Activated CD8-positive, alpha-beta T cell treated with anti-CD3 and anti-CD28 coated beads for 36 hours (primary cell): ENCODE results near the gene DYNC2LI1. TPM values are rescaled to one million over a fixed set of nuclear protein-coding genes. Genes with fewer than 3 reads are reported as not detected.

Experiments used
- ATAC-seq: fragments of 200-7000 bp; cut with Tn5 transposase; one replicate; pipeline ENCODE4 v1.10.0; 2021; ENCODE audit warnings: mild to moderate bottlenecking, moderate library complexity
- CTCF ChIA-PET: fragments of 350-600 bp; sonication (Branson Sonifier 250); formaldehyde crosslinking; loops from one replicate; lab custom pipeline; 2021; ENCODE audit warnings: antibody characterized with exemption; lab: Charles Lee
- POLR2A ChIA-PET: fragments of 350-600 bp; sonication (Branson Sonifier 250); formaldehyde crosslinking; loops from one replicate; lab custom pipeline; 2021; ENCODE audit warnings: antibody characterized with exemption; lab: Charles Lee
- DNase-seq: peaks from one replicate; pipeline ENCODE4 v3.0.0-alpha.2; 2020
- H3K27ac Mint-ChIP-seq: one replicate; pipeline ENCODE4 v1.8.0; 2021; ENCODE audit warnings: mild to moderate bottlenecking, mixed read lengths
- H3K27me3 Mint-ChIP-seq: one replicate; pipeline ENCODE4 v1.8.0; 2021; ENCODE audit warnings: mixed read lengths
- H3K36me3 Mint-ChIP-seq: one replicate; pipeline ENCODE4 v1.8.0; 2021; ENCODE audit warnings: low read depth, mixed read lengths
- H3K4me1 Mint-ChIP-seq: one replicate; pipeline ENCODE4 v1.8.0; 2021; ENCODE audit warnings: low read depth, mixed read lengths
- H3K4me3 Mint-ChIP-seq: one replicate; pipeline ENCODE4 v1.8.0; 2021; ENCODE audit warnings: mild to moderate bottlenecking, moderate library complexity, mixed read lengths
- H3K9me3 Mint-ChIP-seq: one replicate; pipeline ENCODE4 v1.8.0; 2021; ENCODE audit warnings: mixed read lengths
- intact Hi-C: fragments of 100-400 bp; cut with micrococcal nuclease; formaldehyde crosslinking; loops from one replicate; pipeline ENCODE4 v1.10.0; 2022
- total RNA-seq, 2 experiments: library from RNA; stranded (reverse); gene quantifications; one replicate each; pipeline ENCODE4 v1.2.3, GENCODE V29; 2021
- TF ChIP-seq, protein P1 (sequence below): fragments of 200-600 bp; IDR thresholded peaks from one replicate; pipeline ENCODE4 v1.8.0; 2022; ENCODE audit warnings: antibody characterized with exemption, mild to moderate bottlenecking

Gene DYNC2LI1
- total RNA-seq, 2 experiments from 2014 or later, result 6.3 to 6.9 TPM

DNA sequence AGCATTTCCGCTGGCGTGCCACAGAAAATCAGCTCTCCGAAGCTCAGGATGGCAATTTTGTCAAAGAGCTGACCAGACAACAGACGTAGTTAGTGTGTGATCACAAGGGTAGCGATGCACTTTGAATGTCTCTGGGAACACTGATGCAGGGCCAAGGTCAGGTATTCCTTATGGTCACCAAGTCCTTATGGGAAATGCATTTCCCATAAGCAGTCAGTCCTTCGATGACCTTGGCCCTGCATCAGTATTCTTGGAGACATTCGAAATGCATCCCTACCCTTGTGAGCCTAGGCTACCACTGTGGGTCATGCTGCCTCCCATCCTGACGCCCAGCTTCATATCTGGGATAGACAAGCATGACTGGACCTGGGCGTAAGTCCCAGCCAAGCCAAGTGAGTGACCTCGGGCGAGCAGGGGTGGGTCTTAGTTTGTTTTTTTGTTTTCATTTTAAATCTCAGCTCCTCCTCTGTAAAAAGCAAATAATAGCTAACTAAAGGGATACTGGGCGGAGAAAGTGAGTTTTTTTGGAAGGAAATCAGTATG is 51.2 kb downstream of the DYNC2LI1 start:
- Mint-ChIP-seq H3K27ac (no peak overlapping the region), H3K4me1 (no peaks in the 10 kb centered on the region), H3K27me3 (peaks cover 32% of the 10 kb centered on the region), H3K36me3 (no peaks in the 10 kb centered on the region), H3K9me3 (no peaks in the 10 kb centered on the region), H3K4me3 (no peak overlapping the region)
- TF ChIP-seq, protein P1, sequence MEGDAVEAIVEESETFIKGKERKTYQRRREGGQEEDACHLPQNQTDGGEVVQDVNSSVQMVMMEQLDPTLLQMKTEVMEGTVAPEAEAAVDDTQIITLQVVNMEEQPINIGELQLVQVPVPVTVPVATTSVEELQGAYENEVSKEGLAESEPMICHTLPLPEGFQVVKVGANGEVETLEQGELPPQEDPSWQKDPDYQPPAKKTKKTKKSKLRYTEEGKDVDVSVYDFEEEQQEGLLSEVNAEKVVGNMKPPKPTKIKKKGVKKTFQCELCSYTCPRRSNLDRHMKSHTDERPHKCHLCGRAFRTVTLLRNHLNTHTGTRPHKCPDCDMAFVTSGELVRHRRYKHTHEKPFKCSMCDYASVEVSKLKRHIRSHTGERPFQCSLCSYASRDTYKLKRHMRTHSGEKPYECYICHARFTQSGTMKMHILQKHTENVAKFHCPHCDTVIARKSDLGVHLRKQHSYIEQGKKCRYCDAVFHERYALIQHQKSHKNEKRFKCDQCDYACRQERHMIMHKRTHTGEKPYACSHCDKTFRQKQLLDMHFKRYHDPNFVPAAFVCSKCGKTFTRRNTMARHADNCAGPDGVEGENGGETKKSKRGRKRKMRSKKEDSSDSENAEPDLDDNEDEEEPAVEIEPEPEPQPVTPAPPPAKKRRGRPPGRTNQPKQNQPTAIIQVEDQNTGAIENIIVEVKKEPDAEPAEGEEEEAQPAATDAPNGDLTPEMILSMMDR, result no peak
- intact Hi-C loops, result no loop called here
- POLR2A ChIA-PET, result no interaction called here
- CTCF ChIA-PET, result no interaction called here
- ATAC-seq (no peak), DNase-seq (no peak)

DNA sequence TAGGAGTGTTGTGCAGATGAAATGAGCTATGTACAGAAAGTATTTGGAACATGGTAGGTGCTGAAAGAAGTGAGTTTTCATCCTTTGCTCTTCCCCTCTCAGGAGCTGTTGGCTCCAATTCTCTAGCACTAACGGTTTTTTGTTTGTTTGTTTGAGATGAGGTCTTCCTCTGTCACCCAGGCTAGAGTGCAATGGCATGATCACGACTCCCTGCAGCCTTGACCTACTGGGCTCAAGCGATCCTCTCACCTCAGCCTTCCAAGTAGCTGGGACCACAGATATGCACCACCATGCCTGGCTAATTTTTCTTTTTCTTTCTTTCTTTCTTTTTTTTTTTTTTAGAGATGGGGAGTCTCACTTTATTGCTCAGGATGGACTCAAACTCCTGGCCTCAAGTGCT is 52.0 kb downstream of the DYNC2LI1 start:
- H3K4me3 Mint-ChIP-seq, result no peak overlapping the region
- no peaks in the 10 kb centered on the region for H3K9me3 Mint-ChIP-seq
- H3K27me3 Mint-ChIP-seq, result peaks cover 35% of the 10 kb centered on the region
- no peak for ATAC-seq
- no peak overlapping the region for H3K27ac Mint-ChIP-seq
- intact Hi-C loops, result no loop called here
- CTCF ChIA-PET, result no interaction called here
- no peak for DNase-seq
- TF ChIP-seq, protein P1, result no peak
- POLR2A ChIA-PET, result no interaction called here
- no peaks in the 10 kb centered on the region for H3K36me3 Mint-ChIP-seq
- H3K4me1 Mint-ChIP-seq, result no peaks in the 10 kb centered on the region

GRCh38 chr2:43826305-43827250 is 52.7 kb downstream of the DYNC2LI1 start:
- intact Hi-C loops, result no loop called here
- DNase-seq (no peak), ATAC-seq (no peak)
- Mint-ChIP-seq H3K4me3 (no peak overlapping the region), H3K4me1 (peaks cover 2% of the 10 kb centered on the region), H3K9me3 (no peaks in the 10 kb centered on the region), H3K27me3 (peaks cover 31% of the 10 kb centered on the region), H3K36me3 (no peaks in the 10 kb centered on the region), H3K27ac (no peak overlapping the region)
- TF ChIP-seq, protein P1, result no peak
- ChIA-PET CTCF (no interaction called here), POLR2A (no interaction called here)

GRCh38 chr2:43831543-43832294 is 57.9 kb downstream of the DYNC2LI1 start:
- peaks cover 18% of the 10 kb centered on the region for H3K27me3 Mint-ChIP-seq
- CTCF ChIA-PET, result no interaction called here

More at GRCh38 chr2:43831543-43832294, 57.9 kb downstream of the DYNC2LI1 start:
- Mint-ChIP-seq H3K9me3 (no peaks in the 10 kb centered on the region), H3K4me1 (peaks cover 2% of the 10 kb centered on the region), H3K4me3 (no peak overlapping the region), H3K36me3 (no peaks in the 10 kb centered on the region), H3K27ac (no peak overlapping the region)
- TF ChIP-seq, protein P1, result no peak
- ATAC-seq, result no peak
- intact Hi-C loops, result no loop called here
- DNase-seq, result no peak
- POLR2A ChIA-PET, result no interaction called here
